ENCODE data around the gene CCDC88C.
"Not testable (repeated sequence)": the region's sequence is repeated elsewhere in the genome, so short reads cannot be mapped to it uniquely, and the experiment has no call there.

DNA sequence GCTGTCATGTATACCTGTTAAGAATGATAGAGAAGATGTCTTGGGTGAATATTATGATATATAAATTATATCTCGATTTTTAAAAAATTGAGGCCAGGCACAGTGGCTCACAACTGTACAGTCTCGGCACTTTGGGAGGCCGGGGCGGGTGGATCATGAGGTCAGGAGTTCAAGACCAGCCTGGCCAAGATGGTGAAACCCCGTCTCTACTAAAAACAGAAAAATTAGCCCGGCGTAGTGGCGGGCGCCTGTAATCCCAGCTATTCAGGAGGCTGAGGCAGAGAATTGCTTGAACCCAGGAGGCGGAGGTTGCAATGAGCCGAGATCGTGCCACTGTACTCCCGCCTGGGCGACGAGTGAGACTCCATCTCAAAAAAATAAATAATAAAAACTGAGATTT, 151.3 kb downstream of the CCDC88C start:
- TF ChIP-seq, protein P1, sequence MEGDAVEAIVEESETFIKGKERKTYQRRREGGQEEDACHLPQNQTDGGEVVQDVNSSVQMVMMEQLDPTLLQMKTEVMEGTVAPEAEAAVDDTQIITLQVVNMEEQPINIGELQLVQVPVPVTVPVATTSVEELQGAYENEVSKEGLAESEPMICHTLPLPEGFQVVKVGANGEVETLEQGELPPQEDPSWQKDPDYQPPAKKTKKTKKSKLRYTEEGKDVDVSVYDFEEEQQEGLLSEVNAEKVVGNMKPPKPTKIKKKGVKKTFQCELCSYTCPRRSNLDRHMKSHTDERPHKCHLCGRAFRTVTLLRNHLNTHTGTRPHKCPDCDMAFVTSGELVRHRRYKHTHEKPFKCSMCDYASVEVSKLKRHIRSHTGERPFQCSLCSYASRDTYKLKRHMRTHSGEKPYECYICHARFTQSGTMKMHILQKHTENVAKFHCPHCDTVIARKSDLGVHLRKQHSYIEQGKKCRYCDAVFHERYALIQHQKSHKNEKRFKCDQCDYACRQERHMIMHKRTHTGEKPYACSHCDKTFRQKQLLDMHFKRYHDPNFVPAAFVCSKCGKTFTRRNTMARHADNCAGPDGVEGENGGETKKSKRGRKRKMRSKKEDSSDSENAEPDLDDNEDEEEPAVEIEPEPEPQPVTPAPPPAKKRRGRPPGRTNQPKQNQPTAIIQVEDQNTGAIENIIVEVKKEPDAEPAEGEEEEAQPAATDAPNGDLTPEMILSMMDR (conservative IDR thresholded peaks at IDR 0.05; ENCODE audit: low read depth, low read length), result not testable (repeated sequence)
- not testable (repeated sequence) for TF ChIP-seq EZH2phosphoT487 (IDR thresholded peaks at IDR 0.05; ENCODE audit: borderline replicate concordance, low read length); EZH2 (IDR thresholded peaks at IDR 0.05; ENCODE audit: low read length, unreplicated experiment)

Measured in PC-3 (cell line).